Transverse colon (tissue), 3 donors: ENCODE results near the gene PPIG.

ENCODE experiments used
- CTCF ChIP-seq, 5 experiments: fragments of 200-600 bp in 3 of 5; fragments of 450-650 bp in 2 of 5; sonication (generic) in 3 of 5; IDR thresholded peaks; 1 replicate in 2 of 5; 2 replicates in 3 of 5; pipeline ENCODE4 v1.5.1; 2016 to 2017; ENCODE audit warnings: antibody characterized with exemption in 5 of 5, inconsistent platforms in 3 of 5, mild to moderate bottlenecking in 2 of 5, moderate library complexity in 1 of 5
- POLR2A ChIP-seq: fragments of 450-650 bp; IDR thresholded peaks from one replicate; pipeline ENCODE4 v1.6.1; 2016; ENCODE audit warnings: antibody characterized with exemption, mild to moderate bottlenecking, moderate library complexity

GRCh38 chr2:169542433-169542832, 41.7 kb upstream of the PPIG start:
- TF ChIP-seq CTCF (IDR thresholded peaks at IDR 0.05) (no peak), POLR2A (no peak)
